H1 (cell line): ENCODE measurements around the gene OIP5. TPM values are rescaled to one million over a fixed set of nuclear protein-coding genes. Genes with fewer than 3 reads are reported as not detected.

Experiments
- ATF2 ChIP-seq: IDR thresholded peaks from 2 replicates; pipeline ENCODE4 v1.6.1; 2012; ENCODE audit warnings: low read length, inconsistent platforms
- BACH1 ChIP-seq: IDR thresholded peaks from 2 replicates; pipeline ENCODE4 v1.6.1; 2012; ENCODE audit warnings: low read length, improper control_type of control experiment
- CBX5 ChIP-seq: fragments of 300-800, 300-1000 bp; sonication (generic); IDR thresholded peaks from 2 replicates; pipeline ENCODE4 v1.7.1; 2016; ENCODE audit warnings: antibody characterized with exemption, low read length, low read depth
- CHD2 ChIP-seq: IDR thresholded peaks from 2 replicates; pipeline ENCODE4 v1.6.1; 2012; ENCODE audit warnings: low read length, improper control_type of control experiment
- EZH2 ChIP-seq: fragments of 200-600 bp; sonication (generic); IDR thresholded peaks from 2 replicates; pipeline ENCODE4 v1.7.1; 2012; ENCODE audit warnings: low read depth, mild to moderate bottlenecking, moderate library complexity, low read length, inconsistent platforms; ENCODE audit not compliant: severe bottlenecking
- GABPA ChIP-seq: IDR thresholded peaks from 2 replicates; pipeline ENCODE4 v1.6.1; 2011; ENCODE audit warnings: mild to moderate bottlenecking, low read length, moderate library complexity, borderline replicate concordance; ENCODE audit not compliant: insufficient read depth
- HDAC2 ChIP-seq, 2 experiments: fragments of 300-600 bp in 1 of 2; sonication (generic) in 1 of 2; IDR thresholded peaks; 2 replicates each; pipeline ENCODE4 v1.6.1; 2011 to 2012; ENCODE audit warnings: low read depth in 2 of 2, low read length in 2 of 2, mild to moderate bottlenecking in 2 of 2, moderate library complexity in 2 of 2, borderline replicate concordance in 1 of 2, inconsistent platforms in 1 of 2
- SUZ12 ChIP-seq: fragments of 200-600 bp; sonication (generic); IDR thresholded peaks from 2 replicates; pipeline ENCODE4 v1.6.1; 2012; ENCODE audit warnings: mild to moderate bottlenecking, inconsistent platforms, low read length, moderate library complexity, mixed read lengths
- USF2 ChIP-seq: IDR thresholded peaks from 2 replicates; pipeline ENCODE4 v1.6.1; 2011; ENCODE audit warnings: low read length, improper control_type of control experiment
- polyA plus RNA-seq, 7 experiments: library from polyadenylated mRNA; depleted of rRNA in 3 of 7; stranded (reverse) in 5 of 7; unstranded in 2 of 7; fragments of >200 nt in 5 of 7; fragments of 200-250 nt in 2 of 7; gene quantifications; 1 replicate in 5 of 7; 2 replicates in 1 of 7; 4 replicates in 1 of 7; pipeline versions ENCODE4 v1.2.1 to v1.2.3, GENCODE V29; 2011 to 2013; ENCODE audit warnings: missing spikeins in 2 of 7, mixed read lengths in 2 of 7
- total RNA-seq: library from RNA; stranded (reverse); fragmentation: NEBNext Ultra II Directional; extraction: Animal tissue kit (Norgen Biotek cat#: 25700); gene quantifications from 2 replicates; pipeline ENCODE4 v1.2.1, GENCODE V29; 2021

Gene OIP5
- total and polyA plus RNA-seq, 2 of the 8 experiments (the other 6 are each of a cell fraction or from before 2014, with no cell fraction given) = 34.8 to 44.5 TPM

GRCh38 chr15:41279535-41280283 is 52.7 kb downstream of the OIP5 start (continued):
- no peak for TF ChIP-seq GABPA
- no peak for TF ChIP-seq EZH2
- TF ChIP-seq HDAC2 (IDR thresholded peaks at IDR 0.05; ENCODE audit: borderline replicate concordance in 1 of 2, low read depth in 2 of 2, low read length in 2 of 2) = no peak
- no peak for TF ChIP-seq CHD2
- no peak for TF ChIP-seq SUZ12
- TF ChIP-seq USF2 = no peak
- TF ChIP-seq ATF2 = no peak
- TF ChIP-seq CBX5 = no peak
- no peak for TF ChIP-seq BACH1
